Measurements from ENCODE around the gene SPART. TPM values are rescaled to one million over a fixed set of nuclear protein-coding genes. Genes with fewer than 3 reads are reported as not detected.

The SPART gene
- total and polyA plus RNA-seq, 2 experiments from 2014 or later = 29.4 to 34.2 TPM

GRCh38 chr13:36354842-36355623 lies 8.8 kb upstream of the SPART start:
- Histone ChIP-seq H3K9me3 (ENCODE audit: low read depth) (no peaks in the 10 kb centered on the region), H3K4me1 (ENCODE audit: low read depth) (no peaks in the 10 kb centered on the region), H3K4me3 (no peak overlapping the region), H3K27ac (no peak overlapping the region), H3K36me3 (no peaks in the 10 kb centered on the region), H3K27me3 (no peaks in the 10 kb centered on the region)
- no peak for TF ChIP-seq CTCF (IDR thresholded peaks at IDR 0.05; ENCODE audit: low read depth, low read length)
- no peak for DNase-seq (ENCODE audit: low read depth in 1 of 2, low spot score in 1 of 2)

GRCh38 chr13:36353001-36353400 lies 6.8 kb upstream of the SPART start:
- Histone ChIP-seq H3K27me3 (no peaks in the 10 kb centered on the region), H3K27ac (no peak overlapping the region), H3K4me1 (ENCODE audit: low read depth) (no peaks in the 10 kb centered on the region), H3K9me3 (ENCODE audit: low read depth) (no peaks in the 10 kb centered on the region), H3K36me3 (no peaks in the 10 kb centered on the region), H3K4me3 (no peak overlapping the region)
- no peak for TF ChIP-seq CTCF (IDR thresholded peaks at IDR 0.05; ENCODE audit: low read depth, low read length)
- peak in 1 of 2 donors; percentile 55 for DNase-seq (ENCODE audit: low read depth in 1 of 2, low spot score in 1 of 2)

- H3K4me1 ChIP-seq (ENCODE audit: low read depth) = no peaks in the 10 kb centered on the region
- no peaks in the 10 kb centered on the region for H3K36me3 ChIP-seq
- TF ChIP-seq CTCF (IDR thresholded peaks at IDR 0.05; ENCODE audit: low read depth, low read length) = no peak
- DNase-seq (ENCODE audit: low read depth in 1 of 2, low spot score in 1 of 2) = no peak
- H3K27me3 ChIP-seq = no peaks in the 10 kb centered on the region
- no peaks in the 10 kb centered on the region for H3K9me3 ChIP-seq (ENCODE audit: low read depth)
- no peak overlapping the region for H3K4me3 ChIP-seq
- no peak overlapping the region for H3K27ac ChIP-seq
Observed at GRCh38 chr13:36352350-36352749, 6.2 kb upstream of the SPART start.

- no peak for TF ChIP-seq CTCF (IDR thresholded peaks at IDR 0.05; ENCODE audit: low read depth, low read length)
- Histone ChIP-seq H3K36me3 (no peaks in the 10 kb centered on the region), H3K9me3 (ENCODE audit: low read depth) (no peaks in the 10 kb centered on the region), H3K4me3 (no peak overlapping the region), H3K4me1 (ENCODE audit: low read depth) (no peaks in the 10 kb centered on the region), H3K27me3 (no peaks in the 10 kb centered on the region), H3K27ac (no peak overlapping the region)
- no peak for DNase-seq (ENCODE audit: low read depth in 1 of 2, low spot score in 1 of 2)
Observed at GRCh38 chr13:36347531-36348210, 1.5 kb upstream of the SPART start.

GRCh38 chr13:36345438-36346221 lies 564 bp downstream of the SPART start:
- H3K36me3 ChIP-seq = no peaks in the 10 kb centered on the region

More at GRCh38 chr13:36345438-36346221, 564 bp downstream of the SPART start:
- no peaks in the 10 kb centered on the region for H3K27me3 ChIP-seq
- no peak for TF ChIP-seq CTCF (IDR thresholded peaks at IDR 0.05; ENCODE audit: low read depth, low read length)
- H3K4me3 ChIP-seq = peak overlapping the region; percentile 80
- no peaks in the 10 kb centered on the region for H3K9me3 ChIP-seq (ENCODE audit: low read depth)
- H3K27ac ChIP-seq = peak overlapping the region; percentile 63
- DNase-seq (ENCODE audit: low read depth in 1 of 2, low spot score in 1 of 2) = peak; percentile 47 to 94
- H3K4me1 ChIP-seq (ENCODE audit: low read depth) = no peaks in the 10 kb centered on the region

All from cardiac muscle cell (in vitro differentiated cells and primary cell).